Measurements from ENCODE around the gene P2RY13.

- TF ChIP-seq POLR2A (IDR thresholded peaks at IDR 0.05; ENCODE audit: low read length) (no peak), GATA1 (IDR thresholded peaks at IDR 0.05; ENCODE audit: low read depth, low read length) (no peak)
These were observed 36.2 kb downstream of the P2RY13 start for GRCh38 chr3:151293127-151293526.

All from erythroblast (primary cell).